Amygdala (tissue), 56 donors: ENCODE measurements around the gene CD24.
"Not testable (repeated sequence)": the region's sequence is repeated elsewhere in the genome, so short reads cannot be mapped to it uniquely, and the experiment has no call there.

ENCODE experiments used
- DNase-seq, 56 donors: peaks; one replicate each; lab custom pipeline; 2025; lab: John Stamatoyannopoulos, UW

CD24 gene

DNA sequence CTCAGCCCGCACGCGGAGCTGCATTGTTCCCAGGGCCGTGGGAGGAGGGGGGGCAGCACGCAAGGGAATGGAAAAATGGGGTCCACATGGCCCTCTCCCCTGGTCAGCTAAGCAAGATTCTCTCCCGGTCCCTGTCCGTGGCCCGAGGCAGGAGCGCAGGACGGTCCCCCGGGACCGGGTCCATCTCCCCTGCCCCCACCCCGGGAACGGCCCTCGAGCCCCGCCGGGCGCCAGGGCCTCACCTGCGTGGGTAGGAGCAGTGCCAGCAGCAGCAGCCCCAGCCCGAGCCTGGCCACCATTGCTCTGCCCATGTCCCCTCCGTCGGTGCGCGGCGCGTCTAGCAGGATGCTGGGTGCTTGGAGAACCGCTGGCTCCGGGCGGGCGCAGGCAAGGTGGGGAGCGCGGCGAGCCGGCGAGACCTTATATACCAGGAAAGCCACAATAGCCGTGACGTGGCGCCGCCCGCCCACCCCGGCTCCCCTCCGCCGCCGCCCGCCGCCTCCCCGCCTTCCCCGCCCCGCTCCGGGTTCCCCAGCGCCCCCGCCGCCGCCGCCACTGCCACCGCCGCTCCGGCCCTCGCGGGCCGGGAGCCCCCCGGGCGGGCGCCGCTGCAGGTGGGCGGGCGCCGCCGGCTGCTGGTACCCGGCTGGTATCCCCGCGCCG lies at the start of gene CD24:
Gene CD24 (minus strand): TSS at position 394 of the 663 bp plus-strand sequence. CDS start 83 bp downstream, at position 311.
- DNase-seq, result peak in 2 of 56 donors; percentile 21

DNA sequence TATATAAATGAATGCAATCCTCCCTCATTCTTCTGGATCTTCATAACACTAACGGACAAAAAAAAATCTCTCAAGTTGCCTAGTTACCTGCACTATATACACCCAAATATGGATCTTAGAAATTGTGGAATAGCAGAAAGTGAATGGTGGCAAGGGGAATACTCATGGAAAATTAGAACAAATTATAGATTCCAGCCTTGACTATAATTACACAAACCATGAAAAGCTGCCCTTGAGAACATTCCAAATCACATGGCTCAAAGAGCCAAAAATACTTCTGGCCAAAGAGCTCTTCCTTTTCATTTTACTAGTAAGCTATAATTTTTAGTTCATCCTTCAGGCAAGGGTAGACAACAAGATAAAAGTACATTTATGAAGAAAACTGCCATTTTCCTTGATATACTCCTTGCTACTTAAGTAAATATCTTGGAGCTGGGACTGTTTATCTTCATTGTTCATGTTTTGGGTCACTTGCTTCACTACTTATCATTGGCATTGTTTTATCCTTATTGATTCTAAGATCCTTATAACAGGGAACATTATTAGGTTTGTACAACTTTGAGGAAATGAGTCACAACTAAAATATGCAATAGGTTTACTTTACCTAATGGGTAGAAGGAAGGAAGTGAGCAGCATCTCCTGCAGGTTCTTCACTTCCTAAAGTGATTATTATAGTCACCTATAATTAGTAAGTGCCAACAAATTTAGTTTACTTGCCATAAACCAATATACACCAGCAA lies 47.1 kb upstream of the CD24 start:
- DNase-seq, result no peak

GRCh38 chr6:107020239-107020638 lies 45.7 kb upstream of the CD24 start:
- no peak for DNase-seq

DNA sequence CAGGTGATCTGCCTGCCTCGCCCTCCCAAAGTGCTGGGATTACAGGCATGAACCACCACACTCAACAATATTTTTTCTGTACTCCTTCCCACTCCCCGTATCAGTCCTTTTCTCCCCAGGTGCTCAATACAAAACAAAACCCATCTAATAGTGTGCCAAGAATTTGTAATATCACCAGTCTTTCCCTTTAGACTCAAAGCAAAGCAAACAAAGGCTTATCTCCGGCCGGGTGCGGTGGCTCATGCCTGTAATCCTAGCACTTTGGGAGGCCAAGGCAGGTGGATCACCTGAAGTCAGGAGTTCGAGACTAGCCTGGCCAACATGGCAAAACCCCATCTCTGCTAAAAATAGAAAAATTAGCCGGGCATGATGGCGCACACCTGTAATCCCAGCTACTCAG lies 45.1 kb upstream of the CD24 start:
- DNase-seq, result not testable (repeated sequence)

DNA sequence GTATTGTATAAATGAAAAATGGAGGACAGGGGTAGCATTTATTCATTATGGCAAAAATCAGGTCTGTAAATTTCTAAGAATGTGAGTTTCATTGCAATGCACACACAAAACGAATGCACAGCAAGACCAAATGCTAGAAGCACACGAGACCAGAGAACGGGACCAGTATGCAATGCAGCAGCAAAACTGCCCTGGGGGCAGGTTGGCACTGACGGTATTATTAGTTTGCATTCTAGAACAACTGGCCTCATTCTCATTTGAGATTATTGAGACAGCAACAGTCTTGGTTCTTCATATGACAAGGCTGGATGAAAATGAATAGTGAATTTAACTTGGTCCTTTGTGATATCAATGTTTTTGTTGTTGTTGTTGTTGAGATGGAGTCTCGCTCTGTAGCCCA lies 44.5 kb upstream of the CD24 start:
- DNase-seq, result no peak

DNA sequence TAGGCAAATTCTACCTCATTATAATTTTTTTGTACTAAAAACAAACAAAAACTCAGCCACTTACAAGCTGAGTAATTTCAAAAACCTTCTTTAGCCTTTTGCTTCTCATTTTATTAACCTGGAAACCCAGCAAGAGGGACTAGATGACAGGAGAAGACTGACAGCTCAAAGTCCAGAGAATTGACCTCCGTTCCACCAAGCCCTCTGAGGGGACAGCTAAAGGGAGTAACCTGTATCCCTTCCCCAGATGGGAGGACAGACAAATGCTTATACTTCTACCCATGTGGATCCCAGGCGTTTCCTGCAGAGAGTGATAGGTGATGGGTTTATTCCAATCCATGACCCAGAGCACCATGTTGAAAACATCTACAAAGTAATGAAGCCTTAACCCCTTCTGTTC lies 35.0 kb upstream of the CD24 start:
- DNase-seq, result no peak

GRCh38 chr6:106997392-106998158 lies 23.0 kb upstream of the CD24 start:
- peak in 9 of 56 donors; percentile 1 to 24 (median 6) for DNase-seq

DNA sequence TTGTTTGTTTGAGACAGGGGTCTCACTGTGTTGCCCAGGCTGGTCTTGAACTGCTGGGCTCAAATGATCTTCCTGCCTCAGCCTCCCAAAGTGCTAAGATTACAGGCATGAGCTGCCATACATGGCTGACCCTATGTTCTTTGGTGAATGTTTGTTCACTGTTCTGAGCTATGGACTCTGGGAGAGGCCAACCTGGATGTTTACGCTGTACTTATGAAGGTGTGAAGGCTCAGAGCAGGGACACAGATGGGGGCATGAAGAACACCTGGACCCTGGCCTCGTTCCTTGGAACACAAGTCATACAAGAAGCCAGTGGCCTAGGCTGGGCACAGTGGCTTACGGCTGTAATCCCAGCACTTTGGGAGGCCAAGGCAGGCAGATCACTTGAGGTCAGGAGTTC lies 21.1 kb upstream of the CD24 start:
- no peak for DNase-seq

DNA sequence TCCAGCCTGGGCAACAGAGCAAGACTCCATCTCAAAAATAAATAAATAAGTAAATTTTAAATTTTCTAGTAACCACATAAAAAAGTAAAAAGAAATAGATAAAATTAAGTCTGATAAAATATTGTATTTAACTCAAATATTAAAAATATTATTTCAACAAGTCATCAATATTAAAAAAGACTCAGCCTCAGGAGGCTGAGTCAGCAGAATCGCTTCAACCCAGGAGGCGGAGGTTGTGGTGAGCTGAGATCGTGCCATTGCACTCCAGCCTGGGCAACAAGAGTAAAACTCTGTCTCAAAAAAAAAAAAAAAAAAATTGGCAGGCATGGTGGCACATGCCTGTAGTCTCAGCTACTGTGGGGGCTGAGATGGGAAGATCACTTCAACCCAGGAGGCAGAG lies 15.2 kb upstream of the CD24 start:
- DNase-seq, result not testable (repeated sequence)

DNA sequence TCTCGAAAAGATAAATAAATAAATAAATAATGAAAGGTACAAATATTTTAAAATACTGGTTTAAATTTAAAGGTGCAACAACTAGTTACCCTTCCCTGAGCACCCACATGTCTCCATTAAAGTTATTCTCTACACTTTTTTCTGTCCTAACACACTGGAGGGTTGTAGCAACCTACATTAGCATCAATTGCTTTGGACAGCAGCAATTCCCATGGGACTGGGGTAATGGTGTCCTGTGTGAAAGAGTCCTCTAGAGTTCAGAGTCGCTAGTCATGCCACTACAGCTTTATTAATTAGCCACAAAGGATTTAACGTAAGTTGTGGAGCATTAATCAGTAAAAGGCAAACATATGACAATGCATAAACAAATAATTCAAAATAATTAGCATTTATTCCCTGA lies 14.1 kb upstream of the CD24 start:
- no peak for DNase-seq

DNA sequence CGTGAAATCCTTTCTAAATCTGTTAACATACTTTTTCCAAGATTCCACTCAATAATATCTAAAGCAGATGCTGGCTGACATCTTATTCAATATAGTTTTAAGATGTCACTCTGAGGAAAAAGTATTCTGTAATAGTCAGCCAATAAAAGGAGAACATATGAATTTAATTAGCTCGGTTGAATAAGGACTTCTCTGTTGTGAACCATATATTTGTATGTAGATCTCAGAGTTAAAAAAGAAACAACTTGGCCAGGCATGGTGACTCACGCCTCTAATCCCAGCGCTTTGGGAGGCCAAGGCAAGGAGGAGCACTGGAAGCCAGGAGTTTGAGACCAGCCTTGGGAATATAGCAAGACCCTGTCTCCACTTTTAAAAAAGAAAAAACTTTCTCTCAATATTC lies 7.4 kb upstream of the CD24 start:
- DNase-seq, result no peak

GRCh38 chr6:106980926-106981325 lies 6.4 kb upstream of the CD24 start:
- DNase-seq, result no peak

DNA sequence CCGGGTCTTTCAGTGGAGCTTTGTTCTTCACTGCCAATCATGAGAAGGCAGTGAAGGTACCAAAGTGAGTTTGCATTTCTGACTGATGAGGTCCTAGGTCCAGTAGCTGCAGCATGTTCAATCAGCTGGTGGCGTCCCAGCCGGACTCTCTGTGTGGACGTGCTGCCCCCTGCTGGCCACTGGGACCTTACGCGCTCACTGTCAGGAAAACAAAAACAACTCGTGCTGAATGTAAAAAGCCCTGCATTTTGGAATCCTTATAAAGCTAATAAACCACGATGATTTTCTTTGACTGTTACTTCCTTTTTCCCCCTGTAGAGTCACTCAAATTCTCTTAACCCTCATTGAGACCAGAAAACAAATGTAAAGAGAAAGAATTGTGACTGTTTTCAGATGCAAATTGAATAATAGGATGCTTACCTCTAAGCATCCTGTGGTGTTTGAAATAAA lies 4.9 kb upstream of the CD24 start:
- peak in 55 of 56 donors; percentile 5 to 91 (median 63) for DNase-seq

DNA sequence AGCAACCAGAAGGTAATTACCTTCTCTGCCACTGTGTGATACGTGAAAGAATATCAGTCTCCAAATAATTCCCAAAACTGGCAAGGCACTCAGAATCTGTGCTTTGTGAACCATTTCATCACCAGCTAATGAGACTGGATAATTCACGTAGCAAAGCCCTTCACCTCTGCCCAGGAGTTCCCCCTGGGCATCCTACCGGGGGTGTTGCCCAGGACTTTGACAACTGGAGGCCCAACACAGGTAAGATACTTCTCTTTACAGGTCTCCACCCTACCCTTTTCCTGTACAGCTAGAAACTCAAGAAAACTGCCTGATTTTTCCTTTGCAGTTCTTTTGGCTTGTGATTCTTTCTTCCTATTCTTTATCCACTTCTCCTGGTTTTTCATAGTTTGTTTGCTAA lies 2.7 kb upstream of the CD24 start:
- no peak for DNase-seq

- DNase-seq, result no peak
These were observed 1.7 kb upstream of the CD24 start for GRCh38 chr6:106976270-106976669.

DNA sequence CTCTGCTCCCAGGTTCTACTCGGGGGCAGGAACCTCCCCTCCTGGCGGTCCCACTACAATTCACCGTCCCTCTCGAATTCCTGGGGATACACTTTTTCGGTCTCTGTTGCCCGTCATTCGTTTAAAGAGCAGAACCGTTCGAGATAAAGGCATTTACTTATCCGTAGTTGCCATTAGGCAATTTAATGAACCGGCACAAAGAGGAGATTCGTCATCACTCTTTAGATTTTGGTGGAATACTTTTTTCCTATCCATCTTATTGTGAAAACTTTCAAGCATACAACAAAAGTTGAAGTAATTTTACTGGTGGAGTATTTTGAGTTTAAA lies 1.2 kb upstream of the CD24 start:
- no peak for DNase-seq

GRCh38 chr6:106974999-106975737 lies 639 bp upstream of the CD24 start:
- DNase-seq, result peak in 1 of 56 donors; percentile 22

- peak in 1 of 56 donors; percentile 21 for DNase-seq
These were observed 643 bp downstream of the CD24 start for GRCh38 chr6:106973836-106974335.

DNA sequence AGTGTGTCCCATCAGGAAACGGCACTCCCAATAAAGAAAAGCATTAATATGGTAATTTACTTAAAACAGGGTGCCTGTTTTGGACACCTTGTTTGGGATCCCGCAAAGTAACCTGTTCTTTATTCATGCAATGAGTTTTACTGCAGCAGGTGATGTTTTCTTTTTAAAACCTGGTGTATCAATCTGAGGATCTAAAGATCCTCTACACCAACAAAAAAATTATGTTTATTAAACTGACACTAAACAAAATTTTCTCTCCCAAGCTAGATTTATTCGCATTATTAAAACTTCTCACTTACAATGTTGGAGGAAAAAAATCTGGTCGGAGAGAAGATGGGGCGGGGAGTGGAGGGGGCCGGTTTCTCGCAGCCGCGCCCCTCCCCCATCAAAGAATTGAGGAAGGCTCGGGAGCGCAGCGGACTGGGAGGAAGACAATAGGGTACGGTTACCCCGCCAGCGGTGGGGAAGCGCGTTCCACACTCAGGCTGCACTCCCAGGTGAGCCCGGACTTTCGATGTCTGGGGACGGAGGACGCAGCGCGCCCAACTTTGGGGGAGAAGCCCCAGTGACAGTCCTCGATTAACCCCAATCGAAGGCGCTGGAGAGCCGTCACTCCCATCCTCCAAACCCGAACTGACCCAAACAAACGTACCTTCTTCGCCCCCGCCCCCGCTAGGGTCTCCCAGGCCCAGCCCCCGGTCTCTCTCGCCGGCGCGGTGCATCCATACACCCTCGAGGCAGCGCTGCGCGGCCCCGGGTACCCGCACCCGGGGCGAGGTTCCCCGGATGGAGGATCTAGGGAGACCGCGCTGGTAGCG lies 1.3 kb downstream of the CD24 start:
- peak in 1 of 56 donors; percentile 11 for DNase-seq

DNA sequence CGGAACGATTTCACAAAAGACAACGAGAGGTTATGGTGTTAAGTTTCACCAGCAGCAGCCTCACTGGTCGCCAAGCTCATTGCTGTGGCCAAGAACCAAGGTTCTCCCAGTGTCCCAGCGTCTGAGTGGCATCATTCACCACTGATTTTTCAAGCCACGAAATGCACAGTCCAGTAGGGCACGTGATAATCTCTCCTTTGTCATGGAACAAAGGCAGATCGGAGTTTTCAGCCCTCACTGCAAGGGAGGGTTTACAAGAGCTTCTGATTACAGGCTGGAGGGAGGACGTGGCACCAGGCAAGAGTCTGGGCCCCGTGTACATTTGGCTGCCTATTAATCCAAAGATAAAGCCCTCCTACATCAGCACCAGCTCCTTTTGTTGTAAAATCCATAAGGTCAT lies 2.0 kb downstream of the CD24 start:
- DNase-seq, result no peak
